ENCODE measurements around the gene TPCN1.

Gene TPCN1

DNA sequence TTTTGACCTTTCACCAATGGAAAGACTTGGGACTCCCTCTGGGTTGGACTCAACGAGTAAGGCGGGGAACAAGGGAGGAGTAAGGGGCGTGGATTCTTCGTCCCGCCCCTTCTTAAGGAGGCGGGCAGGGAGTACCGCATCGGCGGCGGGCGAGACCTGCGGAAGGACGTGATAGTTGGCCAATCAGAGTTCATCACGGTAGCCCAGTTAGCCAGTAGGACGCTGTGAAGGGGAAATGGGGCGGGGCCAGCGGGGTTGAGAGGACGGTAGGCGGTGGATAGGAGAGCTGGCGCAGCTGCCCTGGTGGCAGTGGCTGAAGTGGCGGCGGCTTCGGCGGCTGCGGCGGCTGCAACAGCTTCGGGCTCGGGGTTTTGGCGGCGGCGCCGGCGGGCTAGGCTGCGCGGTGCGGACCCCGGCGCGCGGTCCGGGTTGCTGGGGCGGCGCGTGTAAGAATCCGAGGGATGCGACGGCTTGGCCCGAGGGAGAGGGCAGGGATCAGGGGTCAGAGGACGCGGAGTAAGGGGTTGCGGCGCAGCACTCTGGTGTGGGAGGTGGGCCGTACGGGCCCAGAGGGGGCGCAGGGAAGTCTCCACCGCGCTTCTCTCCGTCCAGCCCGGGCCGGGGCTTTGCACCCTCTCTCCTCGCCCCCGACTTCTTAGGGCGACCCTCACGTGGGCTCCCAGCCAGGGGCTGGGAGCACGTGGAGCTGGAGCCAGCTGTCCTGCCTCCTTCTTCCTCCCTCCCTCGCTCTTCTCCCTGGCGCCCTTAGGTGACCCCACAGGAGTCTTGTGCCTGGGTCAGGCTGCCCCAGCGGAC is at the start of gene TPCN1:
TSS of gene TPCN1 (plus strand) at position 284 of the 816 bp plus-strand sequence. CDS start 5,389 bp downstream, outside the sequence.
- peak; percentile 99 to 100 for DNase-seq

DNA sequence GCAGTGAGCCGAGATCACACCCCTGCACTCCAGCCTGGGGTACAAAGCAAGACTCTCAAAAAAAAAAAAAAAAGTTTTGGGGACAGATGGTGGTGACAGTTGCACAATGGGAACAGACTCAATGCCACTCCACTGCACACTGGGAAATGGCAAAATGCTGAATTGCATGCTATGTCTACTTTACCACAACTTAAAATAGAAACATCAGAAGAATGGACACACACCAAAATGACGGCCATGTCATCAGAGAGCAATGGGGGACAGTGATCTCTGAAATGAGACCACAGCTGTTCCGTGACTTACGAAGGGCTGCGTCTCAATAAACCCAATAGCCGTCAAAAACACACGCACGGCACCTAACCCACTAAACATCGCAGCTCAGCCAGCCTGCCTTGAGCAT is 49.7 kb upstream of the TPCN1 start:
- DNase-seq, result no peak

DNA sequence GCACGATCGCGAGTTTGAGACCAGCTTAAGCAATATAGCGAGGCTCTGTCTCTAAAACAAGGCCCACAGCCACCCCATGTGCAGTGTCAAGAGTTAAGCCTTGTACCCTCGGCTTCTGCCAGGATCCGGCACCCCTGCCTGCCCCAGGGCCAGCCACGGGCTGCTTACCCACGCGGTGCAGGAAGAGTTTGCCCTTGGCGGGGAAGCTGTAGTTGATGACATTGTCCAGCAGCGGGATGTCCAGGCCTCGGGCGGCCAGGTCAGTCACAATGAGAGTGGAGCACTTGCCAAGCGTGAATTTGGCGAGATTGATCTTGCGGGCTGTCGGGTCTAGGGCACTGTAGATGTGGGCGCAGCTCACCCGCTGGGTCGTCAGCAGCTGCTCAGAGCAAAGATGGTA is 49.1 kb upstream of the TPCN1 start:
- no peak for DNase-seq

DNA sequence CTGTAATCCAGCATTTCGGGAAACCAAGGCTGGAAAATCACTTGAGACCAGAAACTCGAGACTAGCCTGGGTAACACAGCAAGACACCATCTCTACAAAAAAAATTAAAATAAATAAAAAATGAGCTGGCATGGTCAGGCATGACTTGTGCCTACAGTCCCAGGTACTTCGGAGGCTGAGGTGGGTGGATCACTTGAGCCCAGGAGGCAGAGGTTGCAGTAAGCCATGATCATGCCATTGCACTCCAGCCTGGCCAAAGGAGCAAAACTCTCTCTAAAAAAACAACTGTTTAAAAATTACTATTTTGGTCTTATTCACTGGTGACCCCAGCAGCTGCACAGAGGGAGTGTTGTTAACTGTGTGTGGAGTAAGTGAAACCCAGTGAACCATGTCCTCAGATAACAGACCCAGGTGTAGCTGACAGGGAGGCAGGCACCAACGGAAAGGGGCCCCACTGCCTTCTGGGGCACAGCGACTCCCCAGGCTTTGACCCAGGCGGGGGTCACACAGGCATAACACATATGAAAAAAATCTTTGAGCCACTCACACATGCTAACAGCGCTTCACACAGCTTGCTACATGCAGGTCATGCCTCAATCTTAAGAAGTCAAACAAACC is 48.1 kb upstream of the TPCN1 start:
- no peak for DNase-seq

DNA sequence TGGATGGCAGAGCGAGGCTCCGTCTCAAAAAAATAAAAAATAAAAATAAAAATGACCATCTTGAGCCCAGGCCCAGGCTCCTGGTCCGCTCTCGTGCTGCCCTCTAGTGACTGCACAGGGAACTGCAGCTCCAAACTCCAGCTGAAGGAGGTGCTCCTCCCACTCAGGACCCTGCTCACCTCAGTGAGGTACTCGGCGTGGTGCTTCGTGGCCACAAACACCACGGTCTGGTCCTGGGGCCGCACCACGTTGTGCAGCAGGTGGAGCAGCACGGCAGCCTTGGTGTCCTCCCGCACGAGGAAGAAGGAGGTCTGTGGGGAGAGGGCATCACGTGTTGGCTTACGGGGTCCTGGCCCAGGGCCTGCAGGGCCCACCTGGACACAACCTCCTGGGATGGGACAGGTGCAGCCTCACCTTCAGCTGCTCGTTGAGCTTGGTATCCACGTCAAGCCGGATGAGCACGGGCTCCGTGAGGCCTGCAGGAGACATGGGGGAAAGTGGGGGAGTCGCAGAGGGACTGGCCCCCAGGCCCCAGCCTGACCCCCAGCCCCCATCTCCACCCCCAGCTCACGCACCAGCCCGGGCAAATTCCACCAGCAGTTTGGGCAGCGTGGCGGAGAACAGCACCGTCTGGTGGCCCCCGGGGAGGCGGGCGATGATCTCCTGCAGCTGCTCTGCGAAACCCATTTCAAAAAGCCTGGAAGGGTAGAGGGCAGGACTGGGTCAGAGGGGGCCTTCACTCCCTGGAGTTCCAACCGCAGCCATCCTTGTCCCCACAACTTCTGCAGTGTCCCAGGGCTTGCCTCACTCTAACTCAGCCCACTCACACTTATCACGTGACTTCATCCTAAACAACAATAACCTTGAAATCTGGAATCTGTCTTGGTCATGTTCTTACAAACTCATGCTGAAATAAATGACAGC is 46.5 kb upstream of the TPCN1 start:
- DNase-seq, result peak; percentile 86 to 87

DNA sequence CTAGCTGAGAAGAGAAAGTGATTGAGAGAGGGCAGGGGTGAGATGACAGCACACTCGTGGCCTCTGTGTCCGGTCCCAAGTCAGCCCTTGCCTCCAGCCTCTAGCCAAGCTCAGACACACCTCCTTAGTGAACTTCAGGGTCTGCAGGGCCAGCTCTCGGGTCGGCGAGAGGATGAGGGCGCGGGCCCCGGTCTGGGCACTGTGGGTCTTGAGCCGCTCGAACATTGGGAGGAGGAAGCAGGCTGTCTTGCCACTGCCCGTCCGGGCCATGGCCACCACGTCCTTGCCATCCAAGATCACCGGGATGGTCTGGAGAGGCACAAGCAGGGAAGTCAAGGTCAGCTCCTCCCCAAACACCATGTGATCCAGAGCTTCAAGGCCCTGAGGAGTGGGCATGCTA is 42.2 kb upstream of the TPCN1 start:
- DNase-seq, result no peak

DNA sequence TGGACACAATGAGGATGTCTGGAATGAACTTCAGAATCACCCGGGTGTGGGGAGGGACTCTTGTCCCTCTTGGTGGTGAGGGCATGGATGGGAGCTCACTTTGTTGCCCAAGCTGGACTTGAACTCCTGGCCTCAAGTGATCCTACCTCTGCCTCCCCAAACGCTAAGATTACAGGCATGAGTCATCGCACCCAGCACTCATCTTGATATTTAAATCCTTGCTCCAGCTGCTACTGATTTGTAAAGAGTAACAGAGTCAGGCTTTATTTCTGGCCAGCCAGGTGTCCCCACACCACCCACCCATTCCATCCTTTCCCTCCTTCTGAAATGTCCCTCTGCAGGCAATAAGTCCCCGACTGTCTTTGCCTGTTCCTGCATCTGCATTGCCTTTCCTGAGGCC is 40.9 kb upstream of the TPCN1 start:
- DNase-seq, result no peak

DNA sequence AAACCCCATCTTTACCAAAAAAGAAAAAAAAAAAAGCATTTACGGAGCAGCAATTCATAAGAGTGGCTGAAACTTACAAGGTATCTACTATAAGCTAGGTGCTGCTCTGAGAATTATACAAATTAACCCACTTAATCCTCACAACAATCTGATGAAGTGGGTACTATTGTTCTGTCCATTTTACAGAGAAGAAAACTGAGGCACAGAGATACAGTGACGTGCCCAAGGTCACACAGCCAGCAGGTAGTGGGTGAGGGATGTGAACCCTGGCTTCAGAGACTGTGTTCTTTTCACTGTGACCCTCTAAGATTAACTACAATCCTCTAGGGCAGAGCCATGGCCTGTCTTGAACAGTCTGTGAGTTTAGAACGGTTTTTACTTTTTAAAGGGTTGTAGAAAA is 39.3 kb upstream of the TPCN1 start:
- DNase-seq, result no peak

DNA sequence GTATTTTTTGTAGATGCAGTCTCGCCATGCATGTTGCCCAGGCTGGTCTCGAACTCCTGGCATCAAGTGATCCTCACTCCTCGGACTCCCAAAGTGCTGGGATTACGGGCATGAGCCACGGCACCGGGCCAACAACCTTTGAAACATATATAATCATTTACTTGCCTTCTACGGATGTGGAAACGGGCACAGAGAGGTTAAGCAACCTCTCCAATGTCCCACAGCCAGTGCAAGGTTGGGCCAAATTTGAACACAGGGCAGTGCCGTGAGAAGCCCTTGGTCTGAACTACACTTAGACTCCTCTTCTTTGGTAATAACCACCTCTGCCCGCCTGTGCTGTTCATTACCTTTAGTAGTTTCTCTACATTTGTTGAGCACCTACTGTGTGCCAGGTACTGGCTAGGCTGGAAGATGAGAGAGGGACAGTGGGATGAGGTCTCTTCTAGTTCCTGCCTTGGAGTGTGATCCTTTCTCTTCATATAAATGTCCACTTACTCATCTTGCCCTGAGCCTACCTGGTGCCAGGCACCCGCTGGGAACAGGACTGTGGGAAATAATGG is 38.2 kb upstream of the TPCN1 start:
- DNase-seq, result no peak

DNA sequence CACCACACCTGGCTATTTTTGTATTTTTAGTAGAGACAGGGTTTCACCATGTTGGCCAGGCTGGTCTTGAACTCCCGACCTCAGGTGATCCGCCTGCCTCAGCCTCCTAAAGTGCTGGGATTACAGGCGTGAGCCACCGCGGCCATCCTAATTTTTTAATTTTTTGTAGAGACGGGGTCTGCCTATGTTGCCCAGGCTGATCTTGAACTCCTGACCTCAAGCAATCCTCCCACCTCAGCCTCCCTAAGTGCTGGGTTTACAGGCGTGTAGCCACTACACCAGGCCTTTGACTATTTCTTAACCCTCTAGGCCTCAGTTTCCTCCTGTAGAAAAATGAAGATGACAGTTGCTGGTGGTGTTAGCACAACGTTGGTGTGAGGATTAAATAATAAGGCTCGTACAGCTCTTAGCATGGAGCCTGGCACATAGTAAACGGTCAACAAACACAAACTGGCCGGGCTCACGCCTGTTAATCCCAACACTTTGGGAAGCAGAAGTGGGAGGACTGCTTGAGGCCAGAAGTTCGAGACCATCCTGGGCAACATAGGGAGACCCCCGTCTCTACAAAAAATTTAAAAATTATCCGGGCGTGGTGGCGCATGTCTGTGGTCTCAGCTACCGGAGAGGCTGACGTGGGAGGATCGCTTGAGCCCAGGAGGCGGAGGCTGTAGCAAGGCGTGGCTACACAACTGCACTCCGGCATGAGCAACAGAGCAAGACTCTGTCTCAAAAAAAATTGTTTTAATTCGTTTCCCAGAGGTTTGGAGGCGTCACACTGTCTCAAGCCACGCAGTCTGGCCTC is 37.0 kb upstream of the TPCN1 start:
- DNase-seq, result no peak

DNA sequence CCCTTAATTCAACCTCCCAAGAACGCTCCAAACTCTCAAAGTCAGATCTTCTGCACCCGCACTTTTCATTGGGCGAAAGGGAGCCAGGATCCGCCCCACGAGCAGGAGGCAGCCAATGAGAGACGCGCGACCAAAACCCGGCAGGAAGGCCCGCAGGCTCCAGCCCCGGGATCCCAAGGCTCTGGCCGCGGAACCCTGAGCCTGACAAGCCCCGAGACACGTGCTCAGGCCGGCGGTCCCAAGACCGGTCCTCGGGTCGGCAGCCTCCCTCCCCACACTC is 36.4 kb upstream of the TPCN1 start:
- peak; percentile 90 to 92 for DNase-seq

DNA sequence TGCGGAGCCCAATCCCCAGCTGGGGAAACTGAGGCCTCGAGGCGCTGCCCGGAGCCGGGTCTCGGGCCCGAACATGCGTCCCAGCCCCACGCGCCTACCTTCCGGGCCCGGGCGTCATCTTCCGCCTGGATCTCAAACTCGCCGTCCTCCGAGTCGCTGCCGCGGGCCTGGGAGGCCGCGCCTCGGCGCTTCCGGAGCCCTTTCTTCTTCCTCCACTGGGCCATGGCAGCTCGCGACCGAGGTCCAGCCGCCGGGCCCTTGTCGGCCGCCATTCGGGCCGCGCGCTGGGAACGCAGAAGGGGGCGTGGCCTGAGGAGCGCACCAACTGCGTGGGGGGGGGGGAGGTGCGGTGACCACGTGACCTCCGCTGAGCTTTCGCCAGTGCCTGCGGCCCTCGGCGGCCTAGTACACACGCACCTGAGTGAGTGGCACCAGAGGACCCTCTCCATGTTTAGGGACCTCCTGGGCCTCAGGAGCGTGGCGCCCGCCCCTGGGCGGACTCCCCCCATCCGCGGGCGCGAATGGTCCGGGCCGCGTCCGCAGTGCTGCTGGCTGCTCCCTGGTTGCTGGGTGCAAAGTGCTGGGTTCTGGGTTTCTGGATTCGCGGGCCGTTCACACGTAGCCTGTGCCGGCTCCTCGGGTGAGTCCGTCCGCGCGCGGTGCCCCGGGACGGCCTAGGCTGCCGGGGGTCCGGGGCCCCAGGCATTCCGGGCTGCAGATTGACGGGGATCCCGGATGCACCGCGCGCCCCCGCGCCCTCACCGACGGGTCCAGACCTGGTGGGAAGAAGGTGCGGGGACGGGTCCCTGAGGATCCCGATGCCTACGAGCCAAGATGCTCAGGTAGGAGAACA is 35.9 kb upstream of the TPCN1 start, which contains the start of the genes DDX54 and RITA1:
TSS of gene DDX54 (minus strand) at position 299 of the 853 bp plus-strand sequence. CDS start at position 272, 27 bp downstream.
TSS of gene RITA1 (plus strand) at position 542 of the 853 bp plus-strand sequence. CDS start 1,026 bp downstream, outside the sequence.
- DNase-seq, result peak; percentile 85 to 87

DNA sequence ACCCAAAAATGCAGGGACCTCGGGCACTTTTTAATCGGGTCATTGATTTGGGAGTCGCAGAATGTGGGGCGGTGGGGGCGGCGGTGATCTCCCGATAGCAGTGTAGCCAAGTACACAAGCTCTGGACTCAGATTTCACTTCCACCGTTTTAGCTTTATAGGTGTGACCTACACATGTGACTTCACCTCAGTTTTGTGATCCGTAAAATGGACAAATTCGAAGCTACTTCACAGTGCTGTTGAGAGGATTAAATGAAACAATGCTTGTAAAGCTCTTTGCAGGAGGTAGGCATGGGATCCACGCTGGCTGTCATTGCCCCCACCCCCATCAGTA is 35.3 kb upstream of the TPCN1 start:
- DNase-seq, result no peak

DNA sequence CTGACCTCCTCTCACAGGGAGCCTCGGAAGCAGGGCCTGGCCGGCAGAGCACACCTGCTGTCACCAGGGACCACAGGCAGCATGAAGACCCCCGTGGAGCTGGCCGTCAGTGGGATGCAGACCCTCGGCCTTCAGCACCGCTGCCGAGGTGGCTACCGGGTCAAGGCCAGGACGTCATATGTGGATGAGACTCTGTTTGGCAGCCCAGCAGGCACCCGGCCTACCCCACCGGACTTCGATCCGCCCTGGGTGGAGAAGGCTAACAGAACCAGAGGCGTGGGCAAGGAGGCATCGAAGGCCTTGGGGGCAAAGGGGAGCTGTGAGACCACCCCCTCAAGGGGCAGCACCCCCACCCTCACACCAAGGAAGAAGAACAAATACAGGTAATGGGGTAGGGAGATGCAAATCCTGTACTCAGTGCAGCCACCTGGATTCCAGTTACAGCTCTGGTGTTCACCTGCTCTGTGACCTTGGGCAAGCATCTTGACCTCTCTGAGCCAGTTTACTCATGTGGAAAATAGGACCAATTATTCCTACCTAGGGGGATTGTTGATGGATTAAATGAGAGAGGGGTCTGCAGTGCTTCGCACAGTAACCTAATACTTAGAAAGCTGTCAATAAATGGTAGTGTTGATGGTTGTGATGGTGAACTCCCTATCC is 34.5 kb upstream of the TPCN1 start:
- no peak for DNase-seq

DNA sequence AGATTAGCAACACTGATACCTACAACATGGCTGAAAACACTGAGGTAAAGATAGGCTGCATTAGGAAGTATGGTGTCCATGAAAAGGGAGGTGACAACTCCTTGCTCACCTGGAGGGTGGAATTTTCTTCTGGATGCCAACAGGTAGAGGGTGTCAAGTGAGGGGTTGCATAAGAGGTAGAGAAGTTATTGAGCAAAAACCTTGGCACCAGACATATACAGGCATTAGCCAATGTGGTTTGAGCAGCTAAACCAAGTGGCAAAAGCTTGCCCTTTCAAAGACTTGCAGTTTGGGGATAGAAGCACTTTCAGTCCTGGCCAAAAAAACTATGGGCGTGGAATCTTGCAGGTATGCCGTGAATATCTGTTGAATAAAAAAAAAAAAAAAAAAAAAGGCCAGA is 31.9 kb upstream of the TPCN1 start:
- DNase-seq, result no peak

DNA sequence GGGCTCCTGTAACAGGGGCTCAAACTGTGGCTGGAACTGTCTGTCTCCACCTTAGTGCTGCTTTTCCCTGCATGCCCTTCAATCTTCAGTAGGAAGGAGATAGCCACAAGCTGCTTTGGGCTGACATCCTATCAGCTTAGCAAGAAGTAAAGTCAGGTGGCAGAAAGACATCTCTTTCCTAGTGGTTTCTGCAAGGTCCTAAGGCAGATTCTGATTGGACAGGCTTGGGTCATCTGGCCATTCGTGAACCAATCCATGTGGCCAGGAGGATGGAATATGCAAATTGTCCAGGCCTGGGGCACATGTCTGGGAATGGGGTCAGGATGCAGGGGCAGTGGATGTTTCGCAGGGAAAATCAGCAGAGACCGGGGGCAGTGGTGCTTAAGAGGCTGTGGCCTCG is 30.5 kb upstream of the TPCN1 start:
- DNase-seq, result no peak

DNA sequence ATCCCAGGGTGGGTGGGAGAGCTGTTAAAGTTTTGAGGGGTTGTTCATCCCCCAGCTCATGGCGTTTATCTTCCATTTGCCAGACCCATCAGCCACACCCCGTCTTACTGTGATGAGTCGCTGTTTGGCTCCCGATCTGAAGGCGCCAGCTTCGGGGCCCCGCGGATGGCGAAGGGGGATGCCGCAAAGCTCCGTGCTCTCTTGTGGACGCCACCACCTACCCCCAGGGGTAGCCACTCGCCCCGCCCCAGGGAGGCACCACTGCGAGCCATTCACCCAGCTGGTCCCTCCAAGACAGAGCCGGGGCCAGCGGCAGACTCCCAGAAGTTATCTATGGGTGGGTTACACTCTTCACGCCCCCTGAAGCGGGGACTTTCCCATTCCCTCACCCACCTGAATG is 30.0 kb upstream of the TPCN1 start:
- DNase-seq, result no peak

DNA sequence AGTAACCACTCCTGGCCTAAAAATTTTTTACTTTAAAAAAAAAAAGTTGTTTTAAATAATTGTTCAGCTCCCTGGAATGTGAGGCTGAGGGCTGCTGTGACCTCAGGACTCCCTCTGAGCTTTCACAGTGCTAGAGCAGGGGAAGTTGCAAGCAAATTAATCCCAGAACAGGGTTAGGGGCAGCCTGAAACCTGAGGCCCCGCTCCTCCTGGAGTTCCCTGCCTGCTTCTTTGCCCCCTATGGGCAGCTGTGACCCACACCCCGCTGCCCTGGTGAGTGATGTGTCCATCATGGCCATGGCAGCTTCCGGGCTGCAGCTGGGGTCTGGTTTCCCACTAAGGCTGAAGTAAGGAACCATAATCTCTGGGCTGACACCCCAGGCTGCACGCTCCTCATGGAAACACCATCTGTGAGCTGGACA is 26.3 kb upstream of the TPCN1 start:
- no peak for DNase-seq

DNA sequence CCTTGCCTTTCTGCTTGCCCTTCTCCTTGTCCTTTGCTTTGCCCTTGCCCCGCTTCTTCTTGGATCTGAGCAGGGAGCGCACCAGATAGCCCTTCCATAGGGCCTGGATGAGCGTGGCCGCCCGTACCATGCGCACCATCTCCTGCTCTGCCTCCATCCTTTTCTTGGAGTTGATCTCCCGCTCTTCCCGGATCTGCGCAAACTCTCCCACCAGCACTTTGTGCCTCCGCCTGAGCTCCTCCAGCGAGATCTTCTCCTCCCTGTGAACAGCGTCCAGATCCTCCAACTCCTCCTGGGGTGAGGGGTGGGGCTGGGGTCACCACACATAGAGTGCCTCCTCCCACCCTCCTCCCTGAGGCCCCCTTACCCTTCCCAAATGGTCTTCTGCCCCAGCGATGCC is 25.7 kb upstream of the TPCN1 start:
- DNase-seq, result no peak

DNA sequence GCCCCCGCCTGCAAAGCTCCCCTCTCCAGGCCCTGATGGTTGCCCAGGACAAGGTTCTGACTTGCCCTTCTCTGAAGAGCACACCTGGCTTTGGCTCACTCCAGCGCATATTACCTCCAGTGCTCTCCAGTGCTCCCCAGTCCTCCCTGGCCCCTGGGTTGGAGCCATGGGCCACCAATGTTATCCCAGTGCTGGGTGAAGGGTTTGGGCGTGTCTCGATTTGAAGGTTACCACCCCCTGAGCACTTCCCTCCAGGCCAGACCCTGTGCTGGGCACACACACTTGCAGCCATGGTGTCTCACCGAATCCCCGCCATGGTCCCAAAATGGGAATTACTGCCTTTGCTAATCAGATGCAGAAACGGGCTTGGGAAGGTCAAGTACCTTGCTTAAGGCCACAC is 24.7 kb upstream of the TPCN1 start:
- DNase-seq, result no peak

DNA sequence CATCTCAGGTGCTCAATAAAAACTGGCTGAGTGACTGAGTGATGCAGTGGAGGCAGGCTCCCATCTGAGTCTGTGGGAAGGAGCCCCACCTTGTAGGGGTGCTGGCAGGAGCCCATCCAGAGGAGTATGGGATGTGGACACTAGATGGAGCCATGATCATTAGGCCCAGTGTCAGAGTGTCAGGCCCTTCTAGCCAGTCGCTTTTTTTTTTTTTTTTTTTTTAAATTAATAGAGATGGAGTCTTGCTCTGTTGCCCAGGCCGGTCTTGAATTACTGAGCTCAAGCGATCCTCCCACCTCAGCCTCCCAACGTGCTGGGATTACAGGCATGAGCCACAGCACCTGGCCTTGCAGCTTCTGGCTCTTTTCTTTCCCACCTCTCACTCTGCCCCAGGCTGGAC is 24.3 kb upstream of the TPCN1 start:
- peak; percentile 54 to 62 for DNase-seq

All from activated CD4-positive, alpha-beta T cell treated with anti-CD3 and anti-CD28 coated beads, Interleukin-2, amount 50 U/mL, for 48 hours (primary cell).